ENCODE results near the gene ALK. TPM values are rescaled to one million over a fixed set of nuclear protein-coding genes. Genes with fewer than 3 reads are reported as not detected.

Gene ALK
- total RNA-seq, 1 donor from 2014 or later, result not detected

DNA sequence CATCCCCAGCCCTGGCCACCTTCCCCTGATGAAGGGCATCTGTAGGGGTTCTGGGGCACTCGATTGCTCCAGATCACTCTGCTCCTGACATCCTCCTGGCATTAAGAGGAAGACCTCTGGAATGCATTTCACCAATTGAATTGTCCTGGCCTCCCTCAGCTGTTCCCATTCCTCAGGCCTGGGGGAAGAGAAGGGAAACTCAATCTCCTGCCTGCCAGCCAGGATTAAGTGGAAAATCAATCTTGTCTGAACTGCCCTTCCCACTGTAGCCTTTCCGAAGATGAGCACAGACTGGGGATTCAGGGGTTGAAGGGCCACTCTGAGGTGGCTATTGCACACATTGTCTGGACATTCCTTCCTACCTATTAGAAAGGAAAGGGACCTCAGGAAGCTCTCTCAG is 99.8 kb downstream of the ALK start:
- no peak overlapping the region for H3K27ac ChIP-seq
- intact Hi-C loops (cut with DNase I), result no loop called here
- H3K9me3 ChIP-seq, result no peaks in the 10 kb centered on the region
- H3K4me1 ChIP-seq, result no peaks in the 10 kb centered on the region
- no peaks in the 10 kb centered on the region for H3K36me3 ChIP-seq
- TF ChIP-seq, protein P1, sequence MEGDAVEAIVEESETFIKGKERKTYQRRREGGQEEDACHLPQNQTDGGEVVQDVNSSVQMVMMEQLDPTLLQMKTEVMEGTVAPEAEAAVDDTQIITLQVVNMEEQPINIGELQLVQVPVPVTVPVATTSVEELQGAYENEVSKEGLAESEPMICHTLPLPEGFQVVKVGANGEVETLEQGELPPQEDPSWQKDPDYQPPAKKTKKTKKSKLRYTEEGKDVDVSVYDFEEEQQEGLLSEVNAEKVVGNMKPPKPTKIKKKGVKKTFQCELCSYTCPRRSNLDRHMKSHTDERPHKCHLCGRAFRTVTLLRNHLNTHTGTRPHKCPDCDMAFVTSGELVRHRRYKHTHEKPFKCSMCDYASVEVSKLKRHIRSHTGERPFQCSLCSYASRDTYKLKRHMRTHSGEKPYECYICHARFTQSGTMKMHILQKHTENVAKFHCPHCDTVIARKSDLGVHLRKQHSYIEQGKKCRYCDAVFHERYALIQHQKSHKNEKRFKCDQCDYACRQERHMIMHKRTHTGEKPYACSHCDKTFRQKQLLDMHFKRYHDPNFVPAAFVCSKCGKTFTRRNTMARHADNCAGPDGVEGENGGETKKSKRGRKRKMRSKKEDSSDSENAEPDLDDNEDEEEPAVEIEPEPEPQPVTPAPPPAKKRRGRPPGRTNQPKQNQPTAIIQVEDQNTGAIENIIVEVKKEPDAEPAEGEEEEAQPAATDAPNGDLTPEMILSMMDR (IDR thresholded peaks at IDR 0.05), result no peak
- no peak for DNase-seq (ENCODE audit: low spot score in 2 of 2)
- no peaks in the 10 kb centered on the region for H3K27me3 ChIP-seq
- no peak overlapping the region for H3K4me3 ChIP-seq

GRCh38 chr2:29819570-29819969 is 101.8 kb downstream of the ALK start:
- TF ChIP-seq, protein P1 (IDR thresholded peaks at IDR 0.05), result no peak
- Histone ChIP-seq H3K27ac (no peak overlapping the region), H3K4me3 (no peak overlapping the region), H3K27me3 (no peaks in the 10 kb centered on the region), H3K4me1 (no peaks in the 10 kb centered on the region), H3K9me3 (no peaks in the 10 kb centered on the region), H3K36me3 (no peaks in the 10 kb centered on the region)
- no peak for DNase-seq (ENCODE audit: low spot score in 2 of 2)
- intact Hi-C loops (cut with DNase I), result no loop called here

GRCh38 chr2:29817801-29818680 is 103.3 kb downstream of the ALK start:
- no peak for DNase-seq (ENCODE audit: low spot score in 2 of 2)
- Histone ChIP-seq H3K27me3 (no peaks in the 10 kb centered on the region), H3K9me3 (no peaks in the 10 kb centered on the region), H3K4me1 (no peaks in the 10 kb centered on the region), H3K27ac (no peak overlapping the region), H3K4me3 (no peak overlapping the region), H3K36me3 (no peaks in the 10 kb centered on the region)
- intact Hi-C loops (cut with DNase I), result no loop called here
- TF ChIP-seq, protein P1 (IDR thresholded peaks at IDR 0.05), result no peak

DNA sequence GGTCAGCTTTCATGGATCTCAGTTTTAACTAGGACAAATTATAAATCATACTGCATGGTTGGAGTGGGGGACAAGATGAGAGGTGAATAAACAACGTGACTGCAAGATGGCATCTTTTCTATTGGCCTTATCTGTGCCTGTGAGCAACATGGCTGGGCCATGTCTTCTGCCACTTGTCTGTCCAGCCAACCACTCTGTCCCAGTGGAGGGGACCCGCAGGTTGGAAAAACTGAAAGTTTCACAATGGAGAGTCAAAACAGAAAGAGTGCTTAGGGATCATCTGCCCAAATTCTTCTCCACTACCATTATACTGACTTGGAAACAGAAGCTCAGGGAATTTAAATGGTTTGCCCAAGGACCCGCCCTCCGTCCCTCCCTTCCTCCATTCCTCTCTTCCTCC is 104.1 kb downstream of the ALK start:
- intact Hi-C loops (cut with DNase I), result no loop called here
- no peak for DNase-seq (ENCODE audit: low spot score in 2 of 2)
- Histone ChIP-seq H3K4me1 (no peaks in the 10 kb centered on the region), H3K4me3 (no peak overlapping the region), H3K27ac (no peak overlapping the region), H3K9me3 (no peaks in the 10 kb centered on the region), H3K36me3 (no peaks in the 10 kb centered on the region), H3K27me3 (no peaks in the 10 kb centered on the region)
- TF ChIP-seq, protein P1 (IDR thresholded peaks at IDR 0.05), result no peak

GRCh38 chr2:29816651-29817050 is 104.7 kb downstream of the ALK start:
- Histone ChIP-seq H3K36me3 (no peaks in the 10 kb centered on the region), H3K4me1 (no peaks in the 10 kb centered on the region), H3K27me3 (no peaks in the 10 kb centered on the region), H3K9me3 (no peaks in the 10 kb centered on the region), H3K4me3 (no peak overlapping the region), H3K27ac (no peak overlapping the region)
- intact Hi-C loops (cut with DNase I), result no loop called here
- no peak for DNase-seq (ENCODE audit: low spot score in 2 of 2)
- TF ChIP-seq, protein P1 (IDR thresholded peaks at IDR 0.05), result no peak
